Kidney (tissue), 14 donors: ENCODE data around the gene SPATA2. TPM values are rescaled to one million over a fixed set of nuclear protein-coding genes. Genes with fewer than 3 reads are reported as not detected.

ENCODE experiments used
- DNase-seq, 5 donors: peaks; one replicate each; pipeline ENCODE4 v3.0.0-alpha.2; 2013 to 2020
- FAIRE-seq: peaks from 2 replicates; lab custom pipeline; 2012; peaks lifted over from hg19 to GRCh38; lab: Jason Lieb, UNC
- H3K27ac ChIP-seq, 2 donors: one replicate each; pipeline ENCODE4 v1.7.0; 2013; ENCODE audit warnings: low read depth in 2 of 2, low read length in 2 of 2, inconsistent platforms in 1 of 2
- H3K27me3 ChIP-seq: one replicate; pipeline ENCODE4 v1.7.1; 2013; ENCODE audit warnings: low read length, inconsistent platforms; ENCODE audit not compliant: control insufficient read depth, insufficient read depth
- H3K36me3 ChIP-seq, 3 donors: one replicate each; pipeline versions ENCODE4 v1.7.0 to v1.7.1; 2013; ENCODE audit warnings: low read length in 3 of 3, control low read depth in 1 of 3, inconsistent platforms in 1 of 3; ENCODE audit not compliant: insufficient read depth in 3 of 3, control insufficient read depth in 2 of 3
- H3K4me1 ChIP-seq, 3 donors: one replicate each; pipeline versions ENCODE4 v1.7.0 to v1.7.1; 2013; ENCODE audit warnings: low read length in 3 of 3, inconsistent platforms in 1 of 3, low read depth in 1 of 3; ENCODE audit not compliant: control insufficient read depth in 2 of 3, insufficient read depth in 2 of 3
- H3K4me3 ChIP-seq, 3 donors: one replicate each; pipeline versions ENCODE4 v1.7.0 to v1.8.1; 2013; ENCODE audit warnings: low read length in 3 of 3, control low read depth in 1 of 3, inconsistent platforms in 1 of 3
- H3K9ac ChIP-seq, 3 donors: one replicate each; pipeline versions ENCODE4 v1.7.0 to v1.7.1; 2013; ENCODE audit warnings: low read length in 3 of 3, control low read depth in 1 of 3, inconsistent platforms in 1 of 3
- H3K9me3 ChIP-seq, 3 donors: one replicate each; pipeline versions ENCODE4 v1.7.0 to v1.7.1; 2013; ENCODE audit warnings: low read length in 3 of 3, control low read depth in 1 of 3, inconsistent platforms in 1 of 3; ENCODE audit not compliant: control insufficient read depth in 2 of 3, insufficient read depth in 1 of 3
- CTCF ChIP-seq: IDR thresholded peaks from 3 replicates; pipeline ENCODE4 v1.5.1; 2012; ENCODE audit warnings: mild to moderate bottlenecking, moderate library complexity, borderline replicate concordance; ENCODE audit not compliant: insufficient read depth; ENCODE audit errors: extremely low read depth
- intact Hi-C: fragments of 100-400 bp; cut with DNase I; formaldehyde crosslinking; loops from one replicate; pipeline ENCODE4 v1.11.1; 2022
- polyA plus RNA-seq: library from polyadenylated mRNA; stranded (reverse); fragments of 350-450 nt; fragmentation: Illumina TruSeq; extraction: RNeasy Lipid Tissue Mini Kit (QIAGEN cat#74804); gene quantifications from one replicate; pipeline ENCODE4 v1.2.3, GENCODE V29; 2014; ENCODE audit warnings: low read depth, low replicate concordance; ENCODE audit not compliant: insufficient read depth
- total RNA-seq: library from RNA; stranded (reverse); fragmentation: NEBNext Ultra II Directional; extraction: Animal tissue kit (Norgen Biotek cat#: 25700); gene quantifications from one replicate; pipeline ENCODE4 v1.2.1, GENCODE V29; 2021
- donor health status: control.
- donor health status: control.
- donor health status: control.
- donor health status: control.
- donor health status: control.
- donor health status: DM: yes; HTN: yes; CAD: no.
- donor health status: Normal renal cell carcinoma (clear cell type).

Gene SPATA2
- total and polyA plus RNA-seq, 2 donors from 2014 or later: 5.8 to 9.0 TPM

GRCh38 chr20:49904440-49905214 lies 10.7 kb downstream of the SPATA2 start:
- no peaks in the 10 kb centered on the region for H3K9me3 ChIP-seq
- peaks cover 2 to 29% (median 17%) of the 10 kb centered on the region in 3 donors for H3K36me3 ChIP-seq
- no peak overlapping the region for H3K9ac ChIP-seq
- H3K27me3 ChIP-seq: no peaks in the 10 kb centered on the region
- intact Hi-C loops: no loop called here
- peak in 1 of 5 donors; percentile 24 for DNase-seq
- H3K27ac ChIP-seq: no peak overlapping the region
- H3K4me1 ChIP-seq: no peaks in the 10 kb centered on the region
- no peak for TF ChIP-seq CTCF
- FAIRE-seq: no peak
- H3K4me3 ChIP-seq: no peak overlapping the region

GRCh38 chr20:49901588-49901987 lies 13.7 kb downstream of the SPATA2 start:
- FAIRE-seq (no peak), DNase-seq (no peak)
- no peak for TF ChIP-seq CTCF
- H3K4me3 ChIP-seq: no peak overlapping the region
- no peak overlapping the region for H3K9ac ChIP-seq
- peaks cover 2 to 17% (median 9%) of the 10 kb centered on the region in 3 donors for H3K36me3 ChIP-seq
- no peak overlapping the region for H3K27ac ChIP-seq
- no peaks in the 10 kb centered on the region for H3K4me1 ChIP-seq
- intact Hi-C loops: no loop called here
- H3K9me3 ChIP-seq: no peaks in the 10 kb centered on the region
- no peaks in the 10 kb centered on the region for H3K27me3 ChIP-seq

GRCh38 chr20:49899541-49900383 lies 15.6 kb downstream of the SPATA2 start:
- Histone ChIP-seq H3K27ac (no peak overlapping the region), H3K9ac (no peak overlapping the region), H3K27me3 (no peaks in the 10 kb centered on the region), H3K36me3 (peaks cover 0 to 10% (median 2%) of the 10 kb centered on the region in 3 donors), H3K4me3 (no peak overlapping the region), H3K9me3 (no peaks in the 10 kb centered on the region), H3K4me1 (no peaks in the 10 kb centered on the region)
- intact Hi-C loops: no loop called here
- FAIRE-seq (no peak), DNase-seq (no peak)
- no peak for TF ChIP-seq CTCF
